HCT116 (cell line): Measurements from ENCODE around the gene RYR2. TPM values are rescaled to one million over a fixed set of nuclear protein-coding genes. Genes with fewer than 3 reads are reported as not detected.

Experiments
- ATAC-seq: fragments of 200-7000 bp; cut with Tn5 transposase; 2 replicates; pipeline ENCODE4 v1.9.1; 2020; ENCODE audit warnings: mild to moderate bottlenecking, moderate library complexity
- BruUV-seq: library from RNA; stranded (reverse); fragments of 400-500 nt; replicated peaks from 2 replicates; lab custom pipeline; 2021; lab: Mats Ljungman, UMichigan
- CTCF ChIA-PET: fragments of 300-600 bp; sonication (Branson Sonifier 250); formaldehyde crosslinking; loops from one replicate; lab custom pipeline; 2021; ENCODE audit warnings: antibody characterized with exemption; lab: Charles Lee
- POLR2A ChIA-PET: fragments of 300-600, 350-600 bp; sonication (Branson Sonifier 250); formaldehyde crosslinking; loops from one replicate; lab custom pipeline; 2021; ENCODE audit warnings: antibody characterized with exemption; lab: Charles Lee
- RAD21 ChIA-PET, 2 experiments: fragments of 300-600 bp; sonication (Branson Sonifier 250); formaldehyde crosslinking; loops; one replicate each; lab custom pipeline; 2023; ENCODE audit warnings: low total read pairs in 2 of 2; ENCODE audit not compliant: uncharacterized antibody in 2 of 2, unreplicated experiment in 2 of 2, low non-redundant PET in 1 of 2; lab: Charles Lee
- DNase-seq: peaks from one replicate; pipeline ENCODE4 v3.0.0-alpha.2; 2010; ENCODE audit warnings: low read depth, low spot score
- H2AFZ ChIP-seq: fragments of 200-600 bp; shearing (Covaris generic), sonication (generic); 2 replicates; pipeline ENCODE4 v1.6.1; 2017; ENCODE audit warnings: low read depth, mixed run types, mixed read lengths, antibody characterized with exemption, low read length; ENCODE audit not compliant: poor library complexity, severe bottlenecking
- H3K27ac ChIP-seq: 2 replicates; pipeline ENCODE4 v1.5.1; 2012; ENCODE audit warnings: low read depth, low read length
- H3K27me3 ChIP-seq: fragments of 200-600 bp; sonication (generic); 2 replicates; pipeline ENCODE4 v1.6.1; 2016; ENCODE audit warnings: mixed run types, low read length, mixed read lengths; ENCODE audit not compliant: insufficient read depth
- H3K36me3 ChIP-seq, 2 experiments: fragments of 200-500 bp in 1 of 2; fragments of 200-600 bp in 1 of 2; sonication (Bioruptor generic) in 1 of 2; sonication (generic) in 1 of 2; 2 replicates each; pipeline versions ENCODE4 v1.5.1 to v1.6.1; 2014 to 2016; ENCODE audit warnings: low read length in 2 of 2, inconsistent platforms in 1 of 2, mixed read lengths in 1 of 2, mixed run types in 1 of 2; ENCODE audit not compliant: insufficient read depth in 2 of 2, control insufficient read depth in 1 of 2
- H3K4me1 ChIP-seq, 2 experiments: fragments of 200-600 bp in 1 of 2; sonication (generic) in 1 of 2; 2 replicates each; pipeline versions ENCODE4 v1.5.1 to v1.6.1; 2012 to 2017; ENCODE audit warnings: low read length in 2 of 2, inconsistent platforms in 1 of 2, mild to moderate bottlenecking in 1 of 2, mixed read lengths in 1 of 2, mixed run types in 1 of 2, moderate library complexity in 1 of 2; ENCODE audit not compliant: insufficient read depth in 2 of 2, control insufficient read depth in 1 of 2
- H3K4me2 ChIP-seq: fragments of 200-600 bp; sonication (generic); 2 replicates; pipeline ENCODE4 v1.6.1; 2017; ENCODE audit warnings: mixed run types, low read length, mixed read lengths
- H3K4me3 ChIP-seq, 2 experiments: fragments of 200-600 bp in 1 of 2; sonication (generic) in 1 of 2; replicated peaks in 1 of 2; 2 replicates each; pipeline ENCODE4 v1.5.1; 2011 to 2016; ENCODE audit warnings: low read length in 2 of 2, control low read depth in 1 of 2, low read depth in 1 of 2, mild to moderate bottlenecking in 1 of 2, mixed read lengths in 1 of 2, mixed run types in 1 of 2
- H3K79me2 ChIP-seq: fragments of 200-600 bp; sonication (generic); 2 replicates; pipeline ENCODE4 v1.6.1; 2017; ENCODE audit warnings: mild to moderate bottlenecking, mixed run types, low read length, moderate library complexity, mixed read lengths; ENCODE audit not compliant: insufficient read depth
- H3K9ac ChIP-seq: fragments of 200-600 bp; sonication (generic); 2 replicates; pipeline ENCODE4 v1.6.1; 2016; ENCODE audit warnings: low read length, mixed read lengths
- H3K9me2 ChIP-seq: fragments of 200-600 bp; sonication (generic), shearing (Covaris generic); 2 replicates; pipeline ENCODE4 v1.6.1; 2017; ENCODE audit warnings: mixed run types, mild to moderate bottlenecking, moderate library complexity; ENCODE audit not compliant: insufficient read depth
- H3K9me3 ChIP-seq, 2 experiments: fragments of 200-500 bp in 1 of 2; fragments of 200-600 bp in 1 of 2; sonication (Bioruptor generic) in 1 of 2; sonication (generic) in 1 of 2; 2 replicates each; pipeline ENCODE4 v1.6.1; 2014 to 2017; ENCODE audit warnings: low read length in 2 of 2, mixed read lengths in 2 of 2, inconsistent platforms in 1 of 2, low read depth in 1 of 2, mild to moderate bottlenecking in 1 of 2, mixed run types in 1 of 2, moderate library complexity in 1 of 2; ENCODE audit not compliant: control insufficient read depth in 1 of 2, insufficient read depth in 1 of 2
- H4K20me1 ChIP-seq: fragments of 200-600 bp; sonication (generic), shearing (Covaris generic); 2 replicates; pipeline ENCODE4 v1.6.1; 2017; ENCODE audit warnings: mixed run types, mild to moderate bottlenecking, moderate library complexity; ENCODE audit not compliant: insufficient read depth
- ATF3 ChIP-seq: IDR thresholded peaks from 2 replicates; pipeline ENCODE4 v1.6.1; 2012
- CBX3 ChIP-seq: IDR thresholded peaks from 2 replicates; pipeline ENCODE4 v1.6.1; 2012; ENCODE audit warnings: low read depth
- CTCF ChIP-seq, 3 experiments: fragments of 200-600 bp in 1 of 3; sonication (generic) in 1 of 3; IDR thresholded peaks in 2 of 3; conservative IDR thresholded peaks in 1 of 3; 2 replicates each; pipeline ENCODE4 v1.5.1; 2012 to 2017; ENCODE audit warnings: low read depth in 2 of 3, low read length in 2 of 3, antibody characterized with exemption in 1 of 3, borderline replicate concordance in 1 of 3, control low read depth in 1 of 3, mild to moderate bottlenecking in 1 of 3, mixed read lengths in 1 of 3, mixed run types in 1 of 3, moderate library complexity in 1 of 3; ENCODE audit not compliant: insufficient read depth in 1 of 3
- FOSL1 ChIP-seq: IDR thresholded peaks from 2 replicates; pipeline ENCODE4 v1.6.1; 2012; ENCODE audit warnings: low read depth
- JUND ChIP-seq: IDR thresholded peaks from 2 replicates; pipeline ENCODE4 v1.6.1; 2012
- MAX ChIP-seq: IDR thresholded peaks from 2 replicates; pipeline ENCODE4 v1.6.1; 2012
- POLR2A ChIP-seq: IDR thresholded peaks from 2 replicates; pipeline ENCODE4 v1.7.0; 2011; ENCODE audit warnings: borderline replicate concordance; ENCODE audit not compliant: insufficient read depth, insufficient read length; ENCODE audit errors: extremely low read depth
- POLR2AphosphoS5 ChIP-seq: IDR thresholded peaks from 2 replicates; pipeline ENCODE4 v1.6.1; 2011; ENCODE audit warnings: mild to moderate bottlenecking, low read depth, low read length, moderate library complexity
- RAD21 ChIP-seq: IDR thresholded peaks from 2 replicates; pipeline ENCODE4 v1.6.1; 2012; ENCODE audit warnings: low read depth, mild to moderate bottlenecking
- REST ChIP-seq: IDR thresholded peaks from 2 replicates; pipeline ENCODE4 v1.6.1; 2012; ENCODE audit warnings: low read depth
- ZBTB33 ChIP-seq: IDR thresholded peaks from 2 replicates; pipeline ENCODE4 v1.6.1; 2011; ENCODE audit warnings: mild to moderate bottlenecking, low read length, moderate library complexity; ENCODE audit not compliant: insufficient replicate concordance; ENCODE audit errors: extremely low read depth
- intact Hi-C: fragments of 100-400 bp; cut with micrococcal nuclease; formaldehyde crosslinking; loops from 2 replicates; pipeline ENCODE4 v1.10.0; 2022
- total RNA-seq: library from RNA; stranded (reverse); gene quantifications from one replicate; pipeline ENCODE4 v1.2.1, GENCODE V29; 2021; ENCODE audit not compliant: unreplicated experiment

The RYR2 gene
- total RNA-seq, 1 experiment from 2014 or later: 0.02 TPM

GRCh38 chr1:237570530-237570929 lies 528.5 kb downstream of the RYR2 start:
- DNase-seq (no peak), ATAC-seq (no peak)
- Histone ChIP-seq H3K4me3 (no peak overlapping the region), H3K79me2 (no peaks in the 10 kb centered on the region), H3K9ac (no peak overlapping the region), H3K4me2 (no peak overlapping the region), H2AFZ (no peak overlapping the region), H4K20me1 (no peaks in the 10 kb centered on the region), H3K9me3 (peaks cover 6 to 7% of the 10 kb centered on the region in 2 experiments; a peak in 2 of 4 replicates), H3K27ac (no peak overlapping the region), H3K9me2 (no peaks in the 10 kb centered on the region), H3K27me3 (no peaks in the 10 kb centered on the region), H3K36me3 (no peaks in the 10 kb centered on the region), H3K4me1 (no peaks in the 10 kb centered on the region)
- TF ChIP-seq CTCF (IDR thresholded peaks at IDR 0.05 in 2 of 3, conservative IDR thresholded peaks at IDR 0.05 in 1 of 3; ENCODE audit: borderline replicate concordance in 1 of 3, insufficient read depth in 1 of 3, low read depth in 2 of 3, low read length in 2 of 3): peak in 1 of 3 experiments; percentile 26; a peak in 1 of 6 replicates
- TF ChIP-seq JUND: no peak
- ChIA-PET RAD21 (no interaction called here), CTCF (no interaction called here), POLR2A (no interaction called here)
- BruUV-seq: no TSS peak
- intact Hi-C loops: no loop called here

- no peak overlapping the region for H3K4me3 ChIP-seq
- no peaks in the 10 kb centered on the region for H3K9me2 ChIP-seq
- ATAC-seq (no peak), DNase-seq (no peak)
- H3K9me3 ChIP-seq: peaks cover 6 to 9% of the 10 kb centered on the region in 2 experiments; a peak in 2 of 4 replicates
- ChIA-PET POLR2A (no interaction called here), CTCF (no interaction called here), RAD21 (no interaction called here)
- H3K4me1 ChIP-seq: no peaks in the 10 kb centered on the region
- no peak for TF ChIP-seq ATF3
- TF ChIP-seq MAX: no peak
- TF ChIP-seq REST: no peak
- TF ChIP-seq ZBTB33: no peak
- TF ChIP-seq CBX3: no peak
- no peak for TF ChIP-seq POLR2A
- no peak for TF ChIP-seq JUND
- TF ChIP-seq RAD21: no peak
- TF ChIP-seq FOSL1: no peak
- no peak for TF ChIP-seq POLR2AphosphoS5
- H3K4me2 ChIP-seq: no peak overlapping the region
- H2AFZ ChIP-seq: no peak overlapping the region
- H4K20me1 ChIP-seq: no peaks in the 10 kb centered on the region
- no peaks in the 10 kb centered on the region for H3K79me2 ChIP-seq
- H3K9ac ChIP-seq: no peak overlapping the region
- H3K27me3 ChIP-seq: no peaks in the 10 kb centered on the region
- intact Hi-C loops: no loop called here
- BruUV-seq: no TSS peak
- H3K27ac ChIP-seq: no peak overlapping the region
- no peaks in the 10 kb centered on the region for H3K36me3 ChIP-seq
These were observed 532.6 kb downstream of the RYR2 start for GRCh38 chr1:237574536-237574935.
